HG03139 (cell line): ENCODE measurements around the gene KCNMA1.
"Not testable (repeated sequence)": the region's sequence is repeated elsewhere in the genome, so short reads cannot be mapped to it uniquely, and the experiment has no call there.

Experiments
- ATAC-seq: cut with Tn5 transposase; IDR thresholded peaks from one replicate; pipeline ENCODE4 v1.9.1; 2021; ENCODE audit not compliant: unreplicated experiment

Gene KCNMA1

DNA sequence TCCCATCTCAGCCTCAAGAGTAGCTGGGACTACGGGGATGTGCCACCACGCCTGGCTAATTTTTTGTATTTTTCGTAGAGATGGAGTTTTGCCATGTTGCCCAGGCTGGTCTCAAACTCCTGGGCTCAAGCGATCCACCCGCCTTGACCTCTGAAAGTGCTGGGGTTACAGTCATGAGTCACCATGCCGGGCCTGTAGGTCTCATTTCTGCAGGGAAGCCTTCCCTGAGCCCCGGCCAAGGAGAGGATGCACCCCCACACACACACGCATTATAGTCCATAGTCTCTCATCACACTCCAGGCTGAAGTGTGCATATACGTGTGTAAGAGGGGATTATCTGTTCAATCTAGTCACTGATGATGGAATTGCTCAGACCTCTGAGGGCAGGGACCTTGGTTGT is 29.3 kb downstream of the KCNMA1 start:
- no peak for ATAC-seq

DNA sequence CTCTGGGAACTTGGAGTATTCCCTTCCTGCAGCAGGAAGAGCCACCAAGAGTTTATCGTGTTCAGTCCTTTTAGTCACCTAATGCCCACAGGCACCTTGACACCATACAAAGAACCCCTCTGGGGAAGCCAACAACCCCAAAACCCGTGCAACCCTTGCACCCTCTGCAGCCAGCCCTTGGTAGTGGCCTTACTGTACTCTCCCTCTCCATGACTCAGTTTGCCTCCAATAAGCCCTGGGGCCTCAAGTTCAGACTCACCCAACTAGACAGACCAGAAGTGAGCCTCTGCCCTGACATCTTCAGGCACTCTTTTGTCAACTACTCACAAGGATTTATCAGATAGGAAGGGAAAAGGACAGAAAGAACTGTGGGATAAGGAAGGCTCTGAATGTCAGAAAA is 30.9 kb downstream of the KCNMA1 start:
- ATAC-seq, result no peak

DNA sequence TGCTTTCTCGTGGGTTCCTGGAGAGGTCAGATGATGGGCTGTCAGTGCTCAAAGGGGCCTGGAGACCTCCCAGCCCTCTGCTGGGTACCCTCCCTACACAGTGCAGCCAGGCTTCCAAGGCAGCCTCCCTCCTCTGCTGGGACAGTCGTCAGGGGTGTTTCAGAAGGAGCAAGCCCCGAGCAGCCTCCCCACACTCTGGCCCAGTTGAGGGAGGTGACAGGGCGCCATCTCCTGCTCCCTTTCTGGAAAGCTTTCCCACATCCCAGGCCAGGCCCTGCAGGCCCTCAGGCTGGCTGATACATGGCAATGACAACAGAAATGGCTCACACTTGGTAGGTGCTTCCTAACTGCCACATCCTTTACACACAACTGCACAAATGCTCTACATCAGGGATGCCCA is 32.1 kb downstream of the KCNMA1 start:
- no peak for ATAC-seq

DNA sequence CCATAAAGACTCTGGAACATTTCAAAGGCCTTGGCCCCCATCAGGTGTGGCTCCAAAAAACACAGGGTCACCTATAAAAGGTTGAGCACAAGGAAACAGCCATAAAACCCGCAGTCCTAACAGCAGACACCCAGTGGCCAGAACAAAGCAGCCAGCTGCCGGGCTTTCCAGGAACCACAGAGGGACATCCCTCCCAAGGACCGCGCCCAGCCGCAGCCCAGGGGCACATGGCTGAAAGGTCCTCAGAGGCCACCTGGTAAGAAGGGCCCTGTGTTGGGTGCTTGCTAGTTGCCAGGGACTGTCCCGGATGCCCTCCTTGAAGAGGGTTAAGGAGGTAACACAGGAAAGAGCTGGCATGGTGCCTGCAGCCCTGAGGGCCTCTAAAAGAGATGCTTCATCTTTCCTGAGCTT is 32.7 kb downstream of the KCNMA1 start:
- no peak for ATAC-seq

DNA sequence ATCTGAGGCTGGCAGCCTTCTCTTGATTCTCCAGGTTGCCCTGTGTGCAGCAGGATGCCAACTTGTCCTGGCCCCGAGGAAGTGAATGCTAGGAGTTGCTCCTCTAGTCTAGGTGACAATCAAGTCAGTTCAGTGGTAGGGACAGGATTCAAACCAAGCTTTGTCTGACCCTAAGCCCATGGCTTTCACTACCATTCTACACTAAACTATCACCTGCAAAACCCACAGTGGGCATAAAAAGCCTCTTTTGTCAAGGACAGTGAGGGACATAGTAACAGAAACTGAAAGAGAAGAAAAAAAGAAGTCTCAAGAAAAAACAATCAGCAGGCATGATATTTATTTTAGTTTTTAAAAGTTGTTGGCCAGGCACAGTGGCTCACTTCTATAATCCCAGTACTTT is 33.5 kb downstream of the KCNMA1 start:
- no peak for ATAC-seq

DNA sequence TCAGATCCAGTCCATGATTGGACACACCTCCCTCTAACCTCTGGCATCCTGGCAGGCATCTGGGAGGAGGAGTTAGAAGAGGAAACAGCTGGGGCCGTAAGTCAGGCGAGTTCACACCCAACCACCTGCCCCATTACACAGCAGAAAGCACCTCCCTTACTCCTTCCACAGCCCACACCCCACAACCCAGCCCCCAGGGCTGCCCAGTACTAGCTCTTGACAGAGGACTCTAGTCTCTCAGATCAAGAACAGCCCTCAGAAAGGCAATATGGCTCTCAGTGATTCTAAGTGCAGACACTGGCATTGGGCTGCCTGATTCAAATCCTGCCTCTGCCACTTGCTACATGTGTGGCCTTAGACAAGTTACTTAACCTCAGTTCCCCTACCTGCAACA is 34.1 kb downstream of the KCNMA1 start:
- no peak for ATAC-seq

DNA sequence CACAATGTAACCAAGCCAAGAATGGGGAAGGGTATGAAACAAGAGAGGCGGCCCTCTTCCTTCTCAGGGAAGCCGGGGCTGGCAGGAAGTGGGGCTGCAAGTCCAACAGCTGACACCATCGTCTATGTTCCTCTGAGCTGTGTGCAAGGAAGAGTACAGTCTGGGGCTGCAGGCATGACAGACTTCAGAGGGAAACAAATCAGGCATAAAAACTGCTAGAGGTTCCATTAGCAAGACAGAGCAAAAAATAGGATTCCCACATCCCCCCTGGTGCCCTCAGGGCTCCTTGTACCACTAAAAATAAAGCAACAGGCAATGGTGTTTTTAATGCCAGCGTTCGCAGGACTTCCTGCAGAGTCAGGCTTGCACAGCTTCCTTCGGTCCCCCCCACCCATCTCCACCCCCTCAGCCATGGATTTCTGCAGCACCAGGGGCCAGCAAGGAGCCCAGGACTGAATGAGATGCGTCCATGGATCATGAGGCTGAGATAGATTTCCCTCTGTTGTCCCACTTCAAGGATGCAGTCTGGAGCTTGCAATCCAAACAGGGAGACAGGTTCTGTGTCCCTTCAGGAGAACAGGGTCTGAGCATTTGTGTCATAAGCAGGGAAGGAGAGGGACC is 34.6 kb downstream of the KCNMA1 start:
- no peak for ATAC-seq

DNA sequence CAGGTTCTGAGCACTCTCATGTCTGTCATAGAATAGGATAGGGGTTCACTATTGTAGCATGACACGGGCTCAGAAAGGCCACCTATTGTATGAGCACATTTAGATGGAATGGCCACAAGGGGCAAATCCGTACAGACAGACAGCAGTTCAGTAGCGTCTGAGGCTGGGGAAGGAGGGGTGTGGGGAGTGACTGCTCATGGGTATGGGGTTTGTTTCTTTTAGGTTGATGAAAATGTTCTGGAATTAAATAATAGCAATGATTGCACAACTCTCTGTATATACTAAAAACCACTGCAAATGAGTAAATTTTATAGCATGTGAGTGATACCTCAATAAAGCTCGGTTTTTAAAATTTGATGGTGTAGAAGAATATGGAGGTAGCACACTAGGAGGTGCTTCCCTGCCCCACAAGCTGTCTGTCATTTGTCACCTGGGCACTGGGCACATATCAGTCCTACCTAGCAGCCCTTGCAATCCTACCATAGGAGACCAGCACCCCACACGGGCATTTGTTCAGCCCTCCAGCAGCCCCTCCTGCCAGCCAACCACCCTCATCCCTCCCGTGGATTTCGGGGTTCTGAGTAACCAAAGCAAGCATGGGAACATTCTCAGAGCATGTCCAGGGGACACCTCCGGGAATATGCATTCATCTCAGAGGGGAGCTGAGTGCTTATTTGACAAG is 35.2 kb downstream of the KCNMA1 start:
- no peak for ATAC-seq

DNA sequence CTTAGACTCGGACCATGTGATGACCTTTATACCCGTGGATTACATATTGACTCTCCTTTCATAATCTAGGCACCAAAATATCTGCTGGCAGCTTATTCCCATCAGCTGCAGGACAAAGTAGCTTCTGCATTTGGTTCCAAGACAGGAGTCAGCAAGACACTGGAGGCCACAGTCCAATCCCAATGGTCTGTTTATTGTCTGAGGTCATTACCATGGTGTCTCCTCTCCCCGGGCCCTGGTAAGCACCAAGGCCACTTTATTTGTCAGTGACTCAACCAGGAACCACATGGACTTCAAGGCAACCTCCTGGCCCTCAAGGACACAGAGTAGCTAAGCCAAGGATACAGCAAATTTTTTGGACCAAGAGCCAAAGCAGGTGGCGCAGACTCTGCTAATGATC is 36.1 kb downstream of the KCNMA1 start:
- no peak for ATAC-seq

DNA sequence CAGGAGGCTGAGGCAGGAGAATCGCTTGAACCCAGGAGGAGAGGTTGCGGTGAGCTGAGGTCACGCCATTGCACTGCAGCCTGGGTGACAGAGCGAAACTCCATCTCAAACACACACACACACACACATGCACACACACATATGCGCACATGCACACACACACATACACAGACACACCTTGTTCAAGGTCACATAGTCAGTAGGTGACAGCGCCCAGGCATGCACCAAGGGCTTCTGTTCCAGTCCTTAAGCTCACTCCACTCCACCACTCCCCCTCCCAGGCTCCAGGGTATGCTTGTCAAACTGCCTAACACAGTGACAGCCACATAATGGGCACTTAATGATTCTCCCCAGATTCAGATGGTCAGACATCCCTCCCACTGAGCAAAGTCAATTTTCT is 37.0 kb downstream of the KCNMA1 start:
- no peak for ATAC-seq

DNA sequence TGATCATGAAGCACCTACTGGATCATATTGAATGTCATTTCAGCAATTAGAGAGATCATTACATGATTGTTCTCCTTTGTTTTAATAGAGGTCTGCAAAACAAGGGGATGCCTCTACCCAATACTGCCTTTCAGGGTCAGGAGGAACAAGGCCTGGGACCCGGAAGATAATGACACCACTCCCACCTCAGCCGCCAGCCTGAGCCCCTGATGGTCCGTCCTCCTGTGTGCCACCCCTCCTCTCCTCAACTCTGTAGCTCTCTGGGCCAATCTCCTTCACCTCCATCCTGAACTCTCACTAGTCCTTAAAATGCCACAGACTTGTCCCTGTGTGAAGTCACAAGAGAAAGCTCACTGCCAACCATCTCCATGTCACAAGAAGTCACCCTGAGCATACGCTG is 38.0 kb downstream of the KCNMA1 start:
- no peak for ATAC-seq

DNA sequence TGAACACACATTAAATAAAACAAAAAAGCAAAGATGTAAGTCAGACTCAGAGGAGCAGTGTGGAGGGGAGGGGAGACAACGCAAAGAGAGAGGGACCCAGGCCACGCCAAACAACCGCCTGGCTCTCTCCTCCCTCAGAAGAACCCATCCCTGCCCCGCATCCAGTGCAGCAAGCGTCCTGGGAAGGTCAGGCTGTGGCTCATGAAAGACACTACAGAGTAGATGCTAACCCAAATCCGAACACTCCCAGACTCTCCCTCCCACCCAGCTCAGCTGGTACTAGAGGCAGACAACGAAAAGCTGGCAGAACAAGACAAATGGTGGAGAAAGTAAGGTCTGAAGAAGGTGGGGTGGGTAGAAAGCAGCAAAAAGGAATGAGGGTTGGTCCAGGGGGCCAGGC is 39.0 kb downstream of the KCNMA1 start:
- no peak for ATAC-seq

DNA sequence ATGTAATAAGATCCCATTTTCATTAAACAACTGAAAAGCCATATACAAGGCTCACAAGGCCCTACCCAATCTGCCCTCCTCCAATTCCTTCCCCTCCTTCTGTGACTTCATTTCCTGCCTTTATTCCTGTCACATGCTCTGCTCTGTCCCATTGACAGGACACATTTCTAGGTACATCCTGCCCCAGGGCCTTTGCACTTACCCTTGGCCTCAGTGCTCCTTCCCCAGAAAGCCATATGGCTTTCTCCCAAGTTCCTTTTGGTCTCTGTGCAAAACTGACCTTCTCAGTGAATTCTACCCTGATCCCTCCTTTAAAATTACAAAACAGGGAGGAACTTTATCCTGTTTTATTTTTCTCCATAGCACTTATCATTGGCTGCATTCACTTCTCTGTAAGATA is 40.0 kb downstream of the KCNMA1 start:
- no peak for ATAC-seq

DNA sequence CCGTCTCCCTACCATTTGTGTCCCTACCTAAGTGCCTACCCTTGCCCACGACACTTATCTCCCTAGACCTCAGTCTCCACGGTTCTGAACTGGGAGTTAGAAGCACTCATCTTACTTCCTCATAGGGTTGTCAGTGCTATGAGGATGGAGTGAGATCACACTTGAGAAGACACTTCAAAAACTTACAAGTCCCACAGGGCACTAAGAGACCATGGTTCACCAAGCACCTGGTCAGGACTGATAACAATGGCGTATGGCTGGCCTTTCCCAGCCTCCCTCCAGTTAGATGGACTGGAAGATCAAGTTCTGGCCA is 43.2 kb downstream of the KCNMA1 start:
- ATAC-seq, result no peak

DNA sequence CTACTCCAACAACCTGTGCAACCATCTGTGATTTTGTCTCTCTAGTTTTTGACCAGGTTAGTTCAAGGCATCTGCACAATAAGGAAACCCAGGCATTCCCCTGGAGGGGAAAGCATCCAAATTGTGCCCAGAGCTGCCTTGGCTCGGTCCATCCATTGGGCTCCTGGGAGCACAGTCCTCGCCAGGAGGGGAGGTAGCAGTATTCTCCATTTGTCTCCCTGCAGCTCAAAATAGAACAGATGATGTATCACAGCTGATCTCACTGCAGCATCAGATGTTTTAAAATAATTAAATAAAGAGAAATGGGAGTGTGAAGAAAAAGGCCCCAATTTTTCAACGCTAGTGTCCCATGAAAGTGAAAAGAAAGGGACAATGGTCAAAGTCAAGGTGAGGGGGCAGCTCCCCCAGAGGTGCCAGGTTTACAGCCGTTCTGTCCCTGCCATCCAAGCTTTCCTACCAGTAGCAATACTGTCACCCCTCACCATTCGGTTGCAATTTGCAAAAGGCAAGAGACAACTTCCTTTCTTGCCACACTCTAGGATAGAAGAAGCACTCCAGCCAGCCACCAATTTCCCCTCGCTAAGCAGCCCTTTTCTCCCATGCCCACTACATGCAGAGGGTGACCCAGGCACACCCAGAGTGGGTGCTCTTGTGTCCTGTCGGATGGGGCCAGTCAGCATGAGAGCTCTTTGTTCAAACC is 43.7 kb downstream of the KCNMA1 start:
- no peak for ATAC-seq

DNA sequence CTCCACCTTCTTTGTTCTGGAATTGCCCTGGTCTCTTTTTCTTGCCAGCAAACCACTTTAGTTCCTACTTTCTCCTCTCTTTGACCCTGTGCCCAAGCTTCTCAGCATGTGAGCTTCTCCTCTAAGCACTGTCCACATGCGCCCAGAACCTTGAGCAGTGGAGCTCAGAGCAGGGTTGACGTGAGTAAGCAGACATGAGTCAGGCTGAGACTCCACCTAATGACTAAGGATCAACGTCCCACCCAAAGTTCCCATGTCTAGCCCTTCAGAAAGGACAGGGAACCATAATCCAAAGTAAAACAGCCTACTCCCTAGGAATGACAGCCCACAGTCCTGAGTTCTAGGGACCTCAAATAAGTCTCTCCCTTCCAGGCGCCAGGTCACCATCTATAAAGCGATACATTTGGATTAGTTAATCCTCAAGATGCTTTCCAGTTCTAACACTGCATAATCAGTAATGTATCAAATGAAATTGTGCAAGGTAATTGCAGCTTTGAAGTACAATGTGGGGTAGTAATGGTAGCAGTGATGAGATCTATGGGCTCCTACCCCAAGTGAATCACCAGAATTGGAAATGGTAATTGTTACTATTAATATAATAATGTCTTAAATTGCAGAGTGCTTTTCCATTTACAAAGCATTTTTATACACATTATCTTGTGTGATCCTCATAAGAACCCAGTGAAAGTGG is 44.5 kb downstream of the KCNMA1 start:
- ATAC-seq, result no peak

DNA sequence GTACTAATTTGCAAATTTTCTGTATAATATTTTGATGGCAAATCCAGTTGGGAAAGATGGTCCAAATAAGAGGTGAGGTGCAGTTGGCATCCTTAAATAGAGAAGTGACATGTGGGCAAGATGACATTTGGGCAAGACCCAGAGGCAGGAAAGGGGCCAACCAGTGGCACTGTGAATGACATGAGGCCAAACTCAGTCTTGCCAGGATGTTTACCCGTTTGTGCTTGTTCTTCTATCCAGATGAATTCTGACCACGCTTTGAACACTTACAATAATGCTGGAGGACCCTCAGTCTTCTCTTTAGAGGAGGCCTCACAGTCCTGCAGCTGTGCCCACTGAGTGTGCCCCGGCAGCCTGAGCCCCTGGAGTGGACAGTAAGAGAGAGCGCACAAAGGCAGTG is 45.1 kb downstream of the KCNMA1 start:
- no peak for ATAC-seq

DNA sequence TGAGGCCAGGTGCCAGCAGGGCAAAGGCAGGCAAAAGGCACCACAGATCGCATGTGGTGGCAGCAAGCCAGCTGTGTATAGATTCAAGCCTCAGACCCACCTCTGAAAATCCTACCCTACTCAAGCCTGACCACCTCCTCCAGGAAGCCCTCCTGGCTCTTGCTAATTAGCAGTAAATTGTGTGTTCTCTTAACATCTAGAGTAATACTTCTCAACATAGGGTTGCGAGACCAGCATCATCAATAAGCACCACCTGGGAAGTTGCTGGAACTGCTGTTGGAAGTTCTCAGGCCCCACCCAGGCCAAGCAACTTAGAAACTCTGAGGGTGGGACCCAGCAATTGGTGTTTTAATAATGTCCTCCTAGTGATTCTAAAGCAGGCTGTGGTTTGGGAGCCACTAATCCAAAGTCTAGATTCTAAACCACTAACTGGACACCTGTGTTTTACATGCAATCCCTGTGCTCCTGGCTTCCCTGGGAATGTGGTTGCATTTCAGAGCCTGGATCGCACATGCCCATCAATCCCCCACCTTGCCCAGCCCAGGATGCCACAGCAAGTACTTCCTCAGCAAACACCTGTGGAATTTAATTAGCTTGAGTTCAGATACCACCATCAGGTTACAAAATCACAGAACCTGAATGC is 46.2 kb downstream of the KCNMA1 start:
- ATAC-seq, result no peak

DNA sequence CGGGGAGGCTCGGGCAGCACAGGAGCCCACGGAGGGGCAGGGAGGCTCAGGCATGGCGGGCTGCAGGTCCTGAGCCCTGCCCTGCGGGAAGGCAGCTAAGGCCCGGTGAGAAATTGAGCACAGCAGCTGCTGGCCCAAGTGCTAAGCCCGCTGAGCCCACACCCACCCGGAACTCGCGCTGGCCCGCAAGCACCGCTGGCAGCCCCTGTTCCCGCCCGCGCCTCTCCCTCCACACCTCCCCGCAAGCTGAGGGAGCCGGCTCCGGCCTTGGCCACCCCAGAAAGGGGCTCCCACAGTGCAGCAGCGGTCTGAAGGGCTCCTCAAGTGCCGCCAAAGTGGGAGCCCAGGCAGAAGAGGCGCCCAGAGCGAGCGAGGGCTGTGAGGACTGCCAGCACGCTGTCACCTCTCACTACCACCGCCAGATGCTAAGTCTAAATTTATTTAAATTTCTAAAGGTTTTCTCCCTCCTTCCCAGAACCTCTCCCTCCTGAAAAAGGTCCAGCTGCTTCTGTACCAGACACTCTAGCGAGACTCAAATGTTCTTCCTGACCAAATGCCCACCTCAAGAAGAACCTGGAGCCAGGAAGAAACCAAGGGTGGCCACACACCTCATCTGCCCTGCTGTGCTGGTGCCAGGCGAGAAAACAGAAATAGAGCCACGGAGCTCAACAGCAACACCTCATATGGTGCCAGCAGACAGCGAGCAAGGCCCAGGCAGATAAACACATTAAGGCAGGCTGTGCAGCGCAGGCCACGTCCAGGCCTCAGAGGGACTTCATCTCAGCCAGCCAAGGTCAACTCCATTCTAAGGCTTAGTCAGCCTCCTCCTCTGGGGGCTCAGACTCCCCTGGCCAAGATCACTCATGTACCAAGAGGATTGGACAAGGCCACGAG is 47.0 kb downstream of the KCNMA1 start:
- ATAC-seq, result no peak

DNA sequence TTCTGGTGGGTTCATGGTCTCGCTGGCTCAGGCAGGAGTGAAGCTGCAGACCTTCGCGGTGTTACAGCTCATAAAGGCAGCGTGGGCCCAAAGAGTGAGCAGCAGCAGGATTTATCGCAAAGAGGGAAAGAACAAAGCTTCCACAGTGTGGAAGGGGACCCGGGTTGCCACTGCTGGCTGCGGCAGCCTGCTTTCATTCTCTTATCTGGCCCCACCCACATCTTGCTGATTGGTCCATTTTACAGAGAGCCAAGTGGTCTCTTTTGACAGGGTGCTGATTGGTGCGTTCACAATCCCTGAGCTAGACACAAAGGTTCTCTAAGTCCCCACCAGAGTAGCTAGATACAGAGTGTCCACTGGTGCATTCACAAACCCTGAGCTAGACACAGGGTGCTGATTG is 47.9 kb downstream of the KCNMA1 start:
- ATAC-seq, result not testable (repeated sequence)

DNA sequence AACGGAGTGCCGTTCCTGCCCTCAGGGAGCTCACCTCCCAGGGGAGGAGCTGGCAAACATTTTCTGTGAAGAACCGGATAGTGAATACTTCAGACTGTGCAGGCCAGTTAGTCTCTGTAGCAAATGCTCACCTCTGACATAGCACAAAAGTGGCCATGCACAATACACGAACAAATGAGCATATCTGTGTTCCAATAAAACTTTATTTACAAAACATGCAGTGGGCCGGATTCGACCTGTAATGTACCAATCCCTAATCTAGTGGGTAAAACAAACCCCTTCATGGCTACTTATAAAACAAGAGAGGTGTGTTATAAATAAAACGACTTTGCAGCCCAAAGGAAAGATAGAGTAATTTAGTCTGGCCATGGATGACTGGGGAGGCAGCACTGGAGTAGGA is 48.7 kb downstream of the KCNMA1 start:
- ATAC-seq, result no peak
